ENCODE data around the gene IL17RE.
"Not testable (repeated sequence)": the region's sequence is repeated elsewhere in the genome, so short reads cannot be mapped to it uniquely, and the experiment has no call there.

Gene IL17RE

GRCh38 chr3:9937486-9938238 lies 35.0 kb downstream of the IL17RE start:
- no peak for DNase-seq

- DNase-seq, result no peak
These were observed 36.3 kb downstream of the IL17RE start for GRCh38 chr3:9938966-9939365.

GRCh38 chr3:9939906-9940305 lies 37.3 kb downstream of the IL17RE start:
- DNase-seq, result not testable (repeated sequence)

GRCh38 chr3:9940746-9941145 lies 38.1 kb downstream of the IL17RE start:
- DNase-seq, result no peak

- DNase-seq, result no peak
These were observed 39.5 kb downstream of the IL17RE start for GRCh38 chr3:9942164-9942563.

- DNase-seq, result no peak
These were observed 40.5 kb downstream of the IL17RE start for GRCh38 chr3:9942934-9943690.

GRCh38 chr3:9944271-9944670 lies 41.6 kb downstream of the IL17RE start:
- DNase-seq, result no peak

GRCh38 chr3:9945358-9945757 lies 42.7 kb downstream of the IL17RE start:
- no peak for DNase-seq

- DNase-seq, result no peak
These were observed 43.7 kb downstream of the IL17RE start for GRCh38 chr3:9946112-9947024.

- no peak for DNase-seq
These were observed 44.7 kb downstream of the IL17RE start for GRCh38 chr3:9947025-9947995.

GRCh38 chr3:9948586-9948985 lies 45.9 kb downstream of the IL17RE start:
- no peak for DNase-seq

GRCh38 chr3:9949115-9949514 lies 46.5 kb downstream of the IL17RE start:
- DNase-seq, result no peak

- no peak for DNase-seq
These were observed 47.0 kb downstream of the IL17RE start for GRCh38 chr3:9949626-9950025.

GRCh38 chr3:9951126-9951525 lies 48.5 kb downstream of the IL17RE start:
- no peak for DNase-seq

- DNase-seq, result no peak
These were observed 48.9 kb downstream of the IL17RE start for GRCh38 chr3:9951598-9951961.

- DNase-seq, result peak; percentile 0
These were observed 49.5 kb downstream of the IL17RE start, which contains the start of gene PRRT3 for GRCh38 chr3:9951962-9952805. TSS of gene PRRT3 (minus strand) at chr3:9952408. CDS start at chr3:9950115, 2,293 bp downstream.

GRCh38 chr3:9955067-9955502 lies 52.4 kb downstream of the IL17RE start:
- DNase-seq, result peak; percentile 32

- DNase-seq, result no peak
These were observed 53.1 kb downstream of the IL17RE start for GRCh38 chr3:9955611-9956352.

- no peak for DNase-seq
These were observed 54.6 kb downstream of the IL17RE start for GRCh38 chr3:9957214-9957613.

- DNase-seq, result no peak
These were observed 62.7 kb downstream of the IL17RE start for GRCh38 chr3:9965200-9965875.

Measured in DMS79 (cell line).